ENCODE data around the gene SLC35B1.

SLC35B1 gene

DNA sequence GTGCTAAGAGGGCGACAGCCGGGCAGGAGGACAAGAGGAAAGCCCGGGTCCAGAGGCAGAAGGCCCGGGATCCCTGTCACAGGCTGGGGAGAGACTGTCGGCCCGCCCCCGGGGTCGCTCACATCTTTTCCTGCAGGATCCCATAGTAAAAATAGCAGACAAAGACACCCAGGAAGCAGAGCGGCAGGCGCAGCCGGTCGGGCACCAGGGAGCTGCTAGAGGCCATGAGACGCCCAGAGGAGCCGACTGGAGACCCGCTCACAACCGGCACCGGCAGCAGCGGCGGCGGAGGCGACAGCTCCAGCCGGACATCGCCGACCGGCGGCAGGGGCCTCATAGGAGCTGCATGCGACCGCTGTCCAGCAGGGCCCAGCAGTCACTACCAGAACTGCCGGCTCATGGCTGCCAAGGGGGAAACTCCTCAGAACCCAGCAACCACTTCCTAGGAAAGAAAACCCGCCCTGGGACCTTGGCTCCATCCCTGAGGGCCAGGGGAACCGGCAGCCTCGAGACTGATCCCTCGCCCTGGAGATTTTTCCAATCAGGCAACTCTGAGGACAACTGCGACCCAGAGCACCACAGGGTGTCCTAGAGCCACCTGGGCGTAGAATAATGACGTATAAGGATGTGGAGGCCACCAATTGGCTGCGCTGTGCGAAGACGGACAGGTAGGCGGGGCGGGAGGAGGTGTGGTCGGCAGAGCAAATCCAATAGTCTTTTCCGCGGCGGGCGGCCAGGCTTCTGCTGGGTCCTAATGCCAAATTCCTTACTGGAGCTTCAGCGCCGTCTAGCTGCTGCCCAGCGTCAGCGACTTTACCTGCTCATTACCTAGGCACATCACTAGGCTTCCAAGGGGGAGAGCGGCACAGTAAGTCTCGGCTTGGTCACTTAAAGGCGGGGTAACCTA, at the start of gene SLC35B1:
SLC35B1 (minus strand) TSS at position 357 of the 907 bp plus-strand sequence; CDS start at position 226, 131 bp downstream.
- TF ChIP-seq CTCF (IDR thresholded peaks at IDR 0.05; ENCODE audit: control extremely low read depth, extremely low read depth, low read depth, missing control alignments): peak; percentile 94
- CTCF ChIA-PET: interaction anchor here (0.7 to 40.4 kb wide), 36 partner anchors 12 to 562 kb away, joined by 3 to 880 read pairs (median 5); partner anchors contain the start of genes FAM117A and NXPH3
- POLR2A ChIA-PET: interaction anchor here (0.5 to 1.9 kb wide), 3 partner anchors 8 to 418 kb away, joined by 3 to 12 read pairs (median 4); partner anchors contain the start of gene FAM117A

GRCh38 chr17:49757151-49757777, 49.5 kb upstream of the SLC35B1 start:
- no peak for DNase-seq (ENCODE audit: extremely low spot score)
- CTCF ChIA-PET: interaction anchor here (1.0 to 3.0 kb wide), 3 partner anchors 10 to 28 kb away, joined by 3 to 10 read pairs (median 4); no protein-coding TSS in a partner anchor
- no peak for TF ChIP-seq CTCF (IDR thresholded peaks at IDR 0.05; ENCODE audit: control extremely low read depth, extremely low read depth, low read depth, missing control alignments)
- POLR2A ChIA-PET: interaction anchor here (1.3 kb wide), 1 partner anchor 31 kb away, joined by 4 read pairs; the partner anchor contains the start of gene KAT7

More for the DNA sequence above, at the start of gene SLC35B1:
- peak; percentile 99 for DNase-seq (ENCODE audit: extremely low spot score)

DNA sequence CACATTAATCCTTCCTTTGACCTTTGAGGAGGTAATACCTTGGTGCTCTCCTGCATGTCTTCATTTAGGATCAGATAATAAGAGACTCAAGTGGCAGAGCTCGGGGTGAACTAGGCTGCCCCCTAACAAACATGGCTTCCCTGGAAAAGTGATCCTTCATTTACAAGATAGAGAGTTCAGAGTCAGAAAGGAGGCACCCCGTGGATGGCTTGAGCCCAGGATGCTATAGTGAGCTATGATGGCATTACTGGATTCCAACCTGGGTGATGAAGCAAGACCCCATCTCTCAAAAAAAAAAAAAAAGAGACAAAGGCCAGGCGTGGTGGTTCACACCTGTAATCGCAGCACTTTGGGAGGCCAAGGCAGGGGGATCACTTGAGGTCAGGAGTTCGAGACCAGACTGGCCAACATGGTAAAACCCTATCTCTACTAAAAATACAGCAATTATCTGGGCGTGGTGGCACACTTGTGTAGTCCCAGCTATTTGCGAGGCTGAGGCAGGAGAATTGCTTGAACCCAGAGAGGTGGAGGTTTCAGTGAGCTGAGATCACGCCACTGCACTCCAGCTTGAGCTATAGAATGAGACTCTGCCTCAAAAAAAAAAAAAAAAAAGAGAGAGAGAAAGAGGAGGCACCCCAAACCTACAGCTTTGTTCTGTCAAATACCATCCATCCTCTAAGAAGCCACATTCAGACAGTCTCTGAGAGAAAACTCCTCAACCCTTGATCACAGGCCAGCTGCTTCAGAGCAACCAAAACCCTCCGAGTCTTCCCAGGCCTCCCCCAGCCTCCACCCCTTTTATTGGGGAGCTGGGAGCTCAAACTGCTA, 48.8 kb upstream of the SLC35B1 start:
- CTCF ChIA-PET: interaction anchor here (0.8 to 3.0 kb wide), 5 partner anchors 9 to 29 kb away, joined by 3 to 10 read pairs (median 3); no protein-coding TSS in a partner anchor
- POLR2A ChIA-PET: interaction anchor here (0.6 to 1.3 kb wide), 2 partner anchors 32 to 46 kb away, joined by 3 to 4 read pairs; partner anchors contain the start of gene KAT7

DNA sequence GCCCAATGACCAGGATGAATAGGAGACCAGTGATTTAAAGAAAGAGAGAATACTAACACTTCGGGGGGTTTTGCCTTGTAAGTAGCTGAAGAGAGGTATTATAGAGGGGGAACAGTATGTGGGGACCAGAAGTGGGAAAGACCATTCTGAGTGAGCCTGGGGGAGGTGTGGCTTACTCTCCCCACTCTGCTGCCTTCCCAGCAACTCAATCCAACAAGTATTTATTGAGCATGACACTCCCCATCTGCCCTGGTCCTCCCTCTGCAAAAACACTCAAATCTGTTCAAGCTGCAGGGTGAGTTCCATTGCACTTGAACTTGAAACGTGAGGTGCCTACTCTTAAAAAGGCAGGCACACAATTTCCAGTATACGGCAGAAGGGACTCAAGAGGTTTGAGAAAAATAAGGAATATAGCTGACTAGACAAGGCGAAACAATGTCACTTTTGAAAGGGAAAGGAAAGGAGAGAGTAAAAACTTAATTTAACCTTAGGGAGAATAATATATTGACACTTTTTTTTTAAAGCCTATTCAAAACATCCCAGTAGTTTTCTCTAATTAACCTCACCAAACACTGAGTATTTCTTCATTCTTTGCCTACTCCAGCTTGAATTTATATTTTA, 48.0 kb upstream of the SLC35B1 start:
- DNase-seq (ENCODE audit: extremely low spot score): no peak
- ChIA-PET POLR2A (interaction anchor here (0.6 kb wide), 1 partner anchor 47 kb away, joined by 3 read pairs; no protein-coding TSS in a partner anchor), CTCF (interaction anchor here (0.8 to 3.0 kb wide), 4 partner anchors 9 to 52 kb away, joined by 3 to 10 read pairs (median 3); no protein-coding TSS in a partner anchor)
- no peak for TF ChIP-seq CTCF (IDR thresholded peaks at IDR 0.05; ENCODE audit: control extremely low read depth, extremely low read depth, low read depth, missing control alignments)

More for the DNA sequence above, 48.8 kb upstream of the SLC35B1 start:
- no peak for TF ChIP-seq CTCF (IDR thresholded peaks at IDR 0.05; ENCODE audit: control extremely low read depth, extremely low read depth, low read depth, missing control alignments)
- no peak for DNase-seq (ENCODE audit: extremely low spot score)

DNA sequence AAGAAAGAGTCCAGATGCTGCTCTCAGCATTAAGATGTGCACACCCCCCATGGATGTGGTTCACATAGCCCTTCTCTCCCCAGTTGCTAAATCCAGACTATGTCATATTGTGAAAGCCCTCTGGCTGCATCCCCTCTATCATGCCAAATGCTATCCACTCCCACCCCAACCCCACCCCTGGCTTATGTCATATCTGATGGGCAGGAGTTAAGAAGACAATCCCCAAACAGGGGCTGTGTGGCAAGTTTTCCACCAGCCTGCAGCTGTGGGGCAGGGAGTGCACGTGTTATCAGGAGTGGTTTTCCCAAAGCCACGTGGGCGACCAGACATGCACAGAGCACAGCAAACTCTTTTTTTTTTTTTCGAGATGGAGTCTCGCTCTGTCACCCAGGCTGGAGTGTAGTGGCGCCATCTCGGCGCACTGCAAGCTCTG, 46.2 kb upstream of the SLC35B1 start:
- no peak for TF ChIP-seq CTCF (IDR thresholded peaks at IDR 0.05; ENCODE audit: control extremely low read depth, extremely low read depth, low read depth, missing control alignments)
- POLR2A ChIA-PET: no interaction called here
- CTCF ChIA-PET: interaction anchor here (1.3 kb wide), 1 partner anchor 12 kb away, joined by 4 read pairs; no protein-coding TSS in a partner anchor
- DNase-seq (ENCODE audit: extremely low spot score): no peak
